Measurements from ENCODE around the gene GDF10.

GRCh38 chr10:47318706-47319105 lies 18.7 kb downstream of the GDF10 start:
- TF ChIP-seq CTCF (conservative IDR thresholded peaks at IDR 0.05; ENCODE audit: low read depth, low read length) (no peak), EZH2 (IDR thresholded peaks at IDR 0.05; ENCODE audit: low read length, unreplicated experiment) (no peak), EZH2phosphoT487 (IDR thresholded peaks at IDR 0.05; ENCODE audit: borderline replicate concordance, low read length) (no peak)
